Adrenal gland (tissue), 5 donors: ENCODE measurements around the gene IL6R.

Experiments
- POLR2A ChIP-seq, 2 donors: fragments of 450-650 bp; IDR thresholded peaks; one replicate each; pipeline ENCODE4 v1.6.1; 2017; ENCODE audit warnings: antibody characterized with exemption in 2 of 2, mild to moderate bottlenecking in 2 of 2, moderate library complexity in 1 of 2
- TF ChIP-seq, protein P1 (sequence below), 6 experiments: fragments of 450-650 bp in 4 of 6; fragments of 200-600 bp in 2 of 6; sonication (generic) in 1 of 6; IDR thresholded peaks; 1 replicate in 5 of 6; 2 replicates in 1 of 6; pipeline versions ENCODE4 v1.5.1 to v1.8.0; 2016 to 2021; ENCODE audit warnings: antibody characterized with exemption in 6 of 6, mild to moderate bottlenecking in 2 of 6, moderate library complexity in 1 of 6
- donor health status: DM: no; HTN: no; CAD: no.

DNA sequence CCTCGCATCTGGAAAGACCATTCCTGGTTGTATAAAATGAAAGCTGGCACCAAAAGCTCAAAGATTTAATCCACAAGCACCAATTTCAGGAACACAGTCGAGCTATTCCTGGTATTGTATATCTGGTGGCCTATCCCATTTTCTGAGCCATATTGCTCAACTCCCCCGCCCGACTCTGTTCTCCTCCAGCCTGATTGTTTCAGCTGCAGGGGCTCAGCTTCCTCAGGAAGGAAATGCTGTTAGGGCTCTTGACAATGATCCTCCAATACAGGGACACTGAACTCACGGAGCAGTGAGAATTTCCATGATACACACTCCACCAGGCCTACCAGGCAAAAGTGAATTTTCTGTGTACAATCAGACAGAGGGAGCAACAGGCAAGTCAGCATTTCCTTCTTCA lies 80.0 kb downstream of the IL6R start:
- TF ChIP-seq, protein P1, sequence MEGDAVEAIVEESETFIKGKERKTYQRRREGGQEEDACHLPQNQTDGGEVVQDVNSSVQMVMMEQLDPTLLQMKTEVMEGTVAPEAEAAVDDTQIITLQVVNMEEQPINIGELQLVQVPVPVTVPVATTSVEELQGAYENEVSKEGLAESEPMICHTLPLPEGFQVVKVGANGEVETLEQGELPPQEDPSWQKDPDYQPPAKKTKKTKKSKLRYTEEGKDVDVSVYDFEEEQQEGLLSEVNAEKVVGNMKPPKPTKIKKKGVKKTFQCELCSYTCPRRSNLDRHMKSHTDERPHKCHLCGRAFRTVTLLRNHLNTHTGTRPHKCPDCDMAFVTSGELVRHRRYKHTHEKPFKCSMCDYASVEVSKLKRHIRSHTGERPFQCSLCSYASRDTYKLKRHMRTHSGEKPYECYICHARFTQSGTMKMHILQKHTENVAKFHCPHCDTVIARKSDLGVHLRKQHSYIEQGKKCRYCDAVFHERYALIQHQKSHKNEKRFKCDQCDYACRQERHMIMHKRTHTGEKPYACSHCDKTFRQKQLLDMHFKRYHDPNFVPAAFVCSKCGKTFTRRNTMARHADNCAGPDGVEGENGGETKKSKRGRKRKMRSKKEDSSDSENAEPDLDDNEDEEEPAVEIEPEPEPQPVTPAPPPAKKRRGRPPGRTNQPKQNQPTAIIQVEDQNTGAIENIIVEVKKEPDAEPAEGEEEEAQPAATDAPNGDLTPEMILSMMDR (IDR thresholded peaks at IDR 0.05): no peak
- TF ChIP-seq POLR2A (IDR thresholded peaks at IDR 0.05): no peak
